ENCODE data around the gene CBX2. TPM values are rescaled to one million over a fixed set of nuclear protein-coding genes. Genes with fewer than 3 reads are reported as not detected.

The CBX2 gene
- total RNA-seq, 1 experiment from 2014 or later: 79.4 TPM

- Mint-ChIP-seq H3K4me1 (peaks cover 43 to 54% of the 10 kb centered on the region in 2 experiments), H3K4me3 (no peak overlapping the region), H3K9me3 (no peaks in the 10 kb centered on the region), H3K27me3 (ENCODE audit: low read depth) (peaks cover 34% of the 10 kb centered on the region), H3K27ac (no peak overlapping the region), H3K36me3 (ENCODE audit: insufficient read depth in 1 of 3, low read depth in 3 of 3) (peaks cover 44 to 64% (median 62%) of the 10 kb centered on the region in 3 experiments)
- Histone ChIP-seq H3K9me3 (ENCODE audit: control insufficient read depth, low read depth, low read length) (no peaks in the 10 kb centered on the region), H3K27ac (ENCODE audit: insufficient read length, low read depth, low read length) (no peak overlapping the region), H2BK5ac (ENCODE audit: insufficient read length, low read length) (no peak overlapping the region), H2BK120ac (ENCODE audit: low read depth, low read length, poor library complexity, severe bottlenecking) (no peak overlapping the region), H3K9ac (ENCODE audit: extremely low read depth, insufficient read length, low read length) (no peak overlapping the region), H4K5ac (ENCODE audit: insufficient read length, low read depth, low read length) (no peak overlapping the region), H3K27me3 (ENCODE audit: insufficient read depth, low read length) (peaks cover 9% of the 10 kb centered on the region; the same call in 1 of the 2 replicates), H3K4me1 (ENCODE audit: insufficient read depth, low read length) (peaks cover 11% of the 10 kb centered on the region), H2BK15ac (ENCODE audit: low read depth, low read length) (no peak overlapping the region), H3K79me2 (ENCODE audit: insufficient read depth, low read length) (0 out of 2 replicates have a peak, but pooled peaks cover 2% of the 10 kb centered on the region), H3K56ac (ENCODE audit: insufficient read length, low read depth, low read length) (no peak overlapping the region), H2BK12ac (ENCODE audit: insufficient read length, low read depth, low read length) (no peak overlapping the region), H2AFZ (ENCODE audit: low read length) (no peak overlapping the region), H3K4me2 (ENCODE audit: insufficient read depth, insufficient read length, low read length) (no peak overlapping the region), H4K8ac (replicated peaks; ENCODE audit: insufficient read length, low read depth, low read length) (no peak overlapping the region), H3K79me1 (ENCODE audit: insufficient read depth, low read depth, low read length, poor library complexity, severe bottlenecking) (peaks cover 3% of the 10 kb centered on the region), H3K23ac (ENCODE audit: insufficient read length, low read depth, low read length) (no peak overlapping the region), H3T11ph (ENCODE audit: low read length) (no peak overlapping the region), H4K20me1 (ENCODE audit: control insufficient read depth, insufficient read depth, insufficient read length) (peaks cover 9% of the 10 kb centered on the region), H3K14ac (ENCODE audit: insufficient read depth, low read length) (no peak overlapping the region), H3K23me2 (ENCODE audit: insufficient read length, low read depth, low read length, poor library complexity, severe bottlenecking) (peaks cover 6% of the 10 kb centered on the region), H2AK5ac (ENCODE audit: insufficient read length, low read length) (no peak overlapping the region), H4K91ac (ENCODE audit: insufficient read length, low read depth, low read length) (no peak overlapping the region), H3K4ac (ENCODE audit: low read depth, low read length) (no peak overlapping the region), H2BK20ac (ENCODE audit: low read depth, low read length, poor library complexity, severe bottlenecking) (no peak overlapping the region), H3K18ac (ENCODE audit: insufficient read length, low read depth, low read length) (no peak overlapping the region)
- no CpG with 5 or more reads among the region's 18 CpGs for WGBS (ENCODE audit: extremely low coverage, insufficient read length, low lambda C conversion rate)
- TF ChIP-seq CTCF (conservative IDR thresholded peaks at IDR 0.05): no peak
- DNase-seq: no peak
These were observed 5.9 kb downstream of the CBX2 start for GRCh38 chr17:79783891-79784290.
